Measurements from ENCODE around the gene RXRA. TPM values are rescaled to one million over a fixed set of nuclear protein-coding genes. Genes with fewer than 3 reads are reported as not detected.

Gene RXRA
- total and polyA plus RNA-seq, 2 of the 13 experiments (the other 11 are each of a cell fraction or from before 2014, with no cell fraction given), result 18.9 to 29.2 TPM

- BruUV-seq (replicated peaks), result no TSS peak
- H3K36me3 ChIP-seq (replicated peaks in 1 of 2; ENCODE audit: control insufficient read depth in 1 of 2, insufficient read depth in 2 of 2, low read length in 2 of 2), result no peaks in the 10 kb centered on the region
- no peak overlapping the region for H2AFZ ChIP-seq (ENCODE audit: low read length)
- 0% methylated on average over 5 of the region's 83 CpGs for WGBS (ENCODE audit: low lambda C conversion rate)
- H3K27me3 ChIP-seq (ENCODE audit: control insufficient read depth in 1 of 2, insufficient read depth in 2 of 2, low read length in 2 of 2), result no peaks in the 10 kb centered on the region; a peak in 2 of 5 replicates
- no peak for DNase-seq (ENCODE audit: low spot score)
- H3K79me2 ChIP-seq (ENCODE audit: insufficient read depth, low read length), result peaks cover 50% of the 10 kb centered on the region
- peaks cover 77% of the 10 kb centered on the region for H3K4me1 ChIP-seq (ENCODE audit: insufficient read depth, low read length)
- FAIRE-seq, result no peak
- H3K9ac ChIP-seq (ENCODE audit: insufficient read depth, low read depth, low read length), result peak overlapping the region; percentile 95
- peaks cover 14% of the 10 kb centered on the region; the same call in 1 of the 2 replicates for H4K20me1 ChIP-seq (ENCODE audit: insufficient read depth, low read length)
- ATAC-seq, result no peak
- in situ Hi-C loops (cut with HindIII; ENCODE audit: extremely low pct_ligation_motif_present, low pct_unique_long_range_greater_than_20kb) (loop anchor here (10.0 kb wide), 1 partner anchor 162 kb away; the partner anchor contains the start of gene RNU6ATAC), intact Hi-C loops (cut with micrococcal nuclease; ENCODE audit: unreplicated experiment) (loop anchor here (5.0 to 10.0 kb wide), 2 partner anchors 40 to 152 kb away; no protein-coding TSS in a partner anchor)
- peak overlapping the region; percentile 99 for H3K27ac ChIP-seq (ENCODE audit: extremely low read length, insufficient read depth, low read length)
- CTCF ChIA-PET (ENCODE audit: low intra/inter-chr PET ratio, low total read pairs), result no interaction called here
- POLR2A ChIA-PET, result interaction anchor here (0.5 to 3.7 kb wide), 5 partner anchors 8 to 162 kb away, joined by 3 to 28 read pairs (median 10); partner anchors contain the start of gene RNU6ATAC
- peak overlapping the region; percentile 98 for H3K4me2 ChIP-seq (ENCODE audit: low read depth, low read length)
- H3K9me3 ChIP-seq (ENCODE audit: low read length), result no peaks in the 10 kb centered on the region
- H3K4me3 ChIP-seq (replicated peaks in 1 of 3; ENCODE audit: insufficient read depth in 1 of 3, low read depth in 2 of 3, low read length in 3 of 3), result peak overlapping the region; percentile 69 to 98 (median 82)
- no peak for TF ChIP-seq ZFYVE20 (CRISPR knock-in tag; IDR thresholded peaks at IDR 0.05; ENCODE audit: borderline replicate concordance, low read depth)
- TF ChIP-seq REPIN1 (CRISPR knock-in tag; IDR thresholded peaks at IDR 0.05; ENCODE audit: borderline replicate concordance, low read depth), result no peak
- TF ChIP-seq MAFF (IDR thresholded peaks at IDR 0.05; ENCODE audit: low read depth, low read length), result no peak
- no peak for TF ChIP-seq IRF2 (CRISPR knock-in tag; IDR thresholded peaks at IDR 0.05)
- no peak for TF ChIP-seq ZEB1 (IDR thresholded peaks at IDR 0.05; ENCODE audit: insufficient replicate concordance, low read depth)
- no peak for TF ChIP-seq ZNF431 (CRISPR knock-in tag; IDR thresholded peaks at IDR 0.05; ENCODE audit: borderline replicate concordance, low read depth)
- TF ChIP-seq U2AF2 (IDR thresholded peaks at IDR 0.05; ENCODE audit: low read depth, low read length), result no peak
- no peak for TF ChIP-seq ZNF761 (CRISPR knock-in tag; conservative IDR thresholded peaks at IDR 0.05)
- TF ChIP-seq CSRNP2 (CRISPR knock-in tag; conservative IDR thresholded peaks at IDR 0.05; ENCODE audit: low read depth), result no peak
- peak; percentile 60 for TF ChIP-seq ZFX (CRISPR knock-in tag; IDR thresholded peaks at IDR 0.05; ENCODE audit: low read depth)
- peak; percentile 71; the same call in 1 of the 2 replicates for TF ChIP-seq ZNF333 (CRISPR knock-in tag; IDR thresholded peaks at IDR 0.05; ENCODE audit: borderline replicate concordance)
- TF ChIP-seq REL (CRISPR knock-in tag; conservative IDR thresholded peaks at IDR 0.05), result no peak
- TF ChIP-seq, protein P1, sequence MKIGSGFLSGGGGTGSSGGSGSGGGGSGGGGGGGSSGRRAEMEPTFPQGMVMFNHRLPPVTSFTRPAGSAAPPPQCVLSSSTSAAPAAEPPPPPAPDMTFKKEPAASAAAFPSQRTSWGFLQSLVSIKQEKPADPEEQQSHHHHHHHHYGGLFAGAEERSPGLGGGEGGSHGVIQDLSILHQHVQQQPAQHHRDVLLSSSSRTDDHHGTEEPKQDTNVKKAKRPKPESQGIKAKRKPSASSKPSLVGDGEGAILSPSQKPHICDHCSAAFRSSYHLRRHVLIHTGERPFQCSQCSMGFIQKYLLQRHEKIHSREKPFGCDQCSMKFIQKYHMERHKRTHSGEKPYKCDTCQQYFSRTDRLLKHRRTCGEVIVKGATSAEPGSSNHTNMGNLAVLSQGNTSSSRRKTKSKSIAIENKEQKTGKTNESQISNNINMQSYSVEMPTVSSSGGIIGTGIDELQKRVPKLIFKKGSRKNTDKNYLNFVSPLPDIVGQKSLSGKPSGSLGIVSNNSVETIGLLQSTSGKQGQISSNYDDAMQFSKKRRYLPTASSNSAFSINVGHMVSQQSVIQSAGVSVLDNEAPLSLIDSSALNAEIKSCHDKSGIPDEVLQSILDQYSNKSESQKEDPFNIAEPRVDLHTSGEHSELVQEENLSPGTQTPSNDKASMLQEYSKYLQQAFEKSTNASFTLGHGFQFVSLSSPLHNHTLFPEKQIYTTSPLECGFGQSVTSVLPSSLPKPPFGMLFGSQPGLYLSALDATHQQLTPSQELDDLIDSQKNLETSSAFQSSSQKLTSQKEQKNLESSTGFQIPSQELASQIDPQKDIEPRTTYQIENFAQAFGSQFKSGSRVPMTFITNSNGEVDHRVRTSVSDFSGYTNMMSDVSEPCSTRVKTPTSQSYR (CRISPR knock-in tag; IDR thresholded peaks at IDR 0.05; ENCODE audit: borderline replicate concordance), result 0 out of 2 replicates have a peak, but pooled peaks have one; percentile 13
- TF ChIP-seq E2F2 (CRISPR knock-in tag; IDR thresholded peaks at IDR 0.05; ENCODE audit: borderline replicate concordance), result no peak
- TF ChIP-seq SIX4 (CRISPR knock-in tag; IDR thresholded peaks at IDR 0.05), result no peak
- TF ChIP-seq NKX3-1 (CRISPR knock-in tag; IDR thresholded peaks at IDR 0.05), result no peak
- no peak for TF ChIP-seq TBX3 (IDR thresholded peaks at IDR 0.05; ENCODE audit: borderline replicate concordance)
- TF ChIP-seq SNAI1 (CRISPR knock-in tag; IDR thresholded peaks at IDR 0.05; ENCODE audit: borderline replicate concordance), result no peak; the same call in 1 of the 2 replicates
Measured at GRCh38 chr9:134326724-134327601, 708 bp downstream of the RXRA start.
